GM13976 (cell line): ENCODE results near the gene SRP14.

Experiments
- DNase-seq: peaks from one replicate; pipeline ENCODE4 v3.0.0; 2012; ENCODE audit warnings: low spot score
- in situ Hi-C: fragments of 300-500 bp; cut with MboI; formaldehyde crosslinking; loops from one replicate; pipeline ENCODE4 v1.12.0; 2022; ENCODE audit warnings: low sequenced_read_pairs, mixed read lengths, inconsistent platforms; ENCODE audit not compliant: unreplicated experiment
- TF ChIP-seq, protein P1 (sequence below): IDR thresholded peaks from 2 replicates; pipeline ENCODE4 v1.5.1; 2012; ENCODE audit warnings: borderline replicate concordance, mild to moderate bottlenecking; ENCODE audit not compliant: insufficient read depth; ENCODE audit errors: extremely low read depth, missing control alignments, control extremely low read depth

SRP14 gene

DNA sequence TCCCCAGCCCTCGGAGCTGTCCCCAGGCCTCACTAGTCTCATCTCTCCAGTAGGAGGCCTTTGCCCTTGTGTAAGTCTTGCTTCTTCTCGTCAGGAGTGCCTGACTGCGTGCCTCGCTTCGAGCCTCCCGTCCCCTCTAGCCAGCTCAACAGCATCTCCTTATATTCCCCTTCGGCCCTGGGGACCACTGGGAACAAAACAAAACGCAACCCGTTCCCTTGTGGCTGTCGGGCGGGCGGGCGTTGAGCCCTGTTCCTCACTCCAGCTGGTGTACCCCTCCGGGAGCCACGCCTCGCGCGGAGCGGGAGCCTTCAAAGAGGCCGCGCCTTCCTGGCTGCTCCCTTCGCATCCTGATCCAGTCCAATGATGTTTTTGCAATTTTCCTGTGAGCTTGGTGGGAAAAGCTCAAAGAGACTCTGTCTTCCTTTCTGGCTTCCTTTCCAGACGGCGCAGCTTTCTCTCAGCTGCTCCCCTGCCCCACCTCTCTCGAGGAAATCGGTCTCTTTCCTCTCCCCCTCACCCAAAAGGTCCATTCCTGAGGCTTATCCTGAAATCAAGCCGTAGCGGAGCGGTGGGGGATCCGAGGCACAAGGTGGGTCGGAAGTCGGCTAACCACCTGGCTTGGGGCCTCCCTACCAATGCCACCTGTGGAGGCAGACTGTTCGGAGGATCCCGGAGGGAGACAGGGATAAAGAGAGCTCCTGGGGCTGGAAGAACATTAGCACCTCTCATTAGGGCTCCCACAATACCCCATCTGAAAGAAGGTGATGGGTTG lies 33.4 kb upstream of the SRP14 start:
- TF ChIP-seq, protein P1, sequence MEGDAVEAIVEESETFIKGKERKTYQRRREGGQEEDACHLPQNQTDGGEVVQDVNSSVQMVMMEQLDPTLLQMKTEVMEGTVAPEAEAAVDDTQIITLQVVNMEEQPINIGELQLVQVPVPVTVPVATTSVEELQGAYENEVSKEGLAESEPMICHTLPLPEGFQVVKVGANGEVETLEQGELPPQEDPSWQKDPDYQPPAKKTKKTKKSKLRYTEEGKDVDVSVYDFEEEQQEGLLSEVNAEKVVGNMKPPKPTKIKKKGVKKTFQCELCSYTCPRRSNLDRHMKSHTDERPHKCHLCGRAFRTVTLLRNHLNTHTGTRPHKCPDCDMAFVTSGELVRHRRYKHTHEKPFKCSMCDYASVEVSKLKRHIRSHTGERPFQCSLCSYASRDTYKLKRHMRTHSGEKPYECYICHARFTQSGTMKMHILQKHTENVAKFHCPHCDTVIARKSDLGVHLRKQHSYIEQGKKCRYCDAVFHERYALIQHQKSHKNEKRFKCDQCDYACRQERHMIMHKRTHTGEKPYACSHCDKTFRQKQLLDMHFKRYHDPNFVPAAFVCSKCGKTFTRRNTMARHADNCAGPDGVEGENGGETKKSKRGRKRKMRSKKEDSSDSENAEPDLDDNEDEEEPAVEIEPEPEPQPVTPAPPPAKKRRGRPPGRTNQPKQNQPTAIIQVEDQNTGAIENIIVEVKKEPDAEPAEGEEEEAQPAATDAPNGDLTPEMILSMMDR = no peak
- in situ Hi-C loops = no loop called here
- DNase-seq = no peak

DNA sequence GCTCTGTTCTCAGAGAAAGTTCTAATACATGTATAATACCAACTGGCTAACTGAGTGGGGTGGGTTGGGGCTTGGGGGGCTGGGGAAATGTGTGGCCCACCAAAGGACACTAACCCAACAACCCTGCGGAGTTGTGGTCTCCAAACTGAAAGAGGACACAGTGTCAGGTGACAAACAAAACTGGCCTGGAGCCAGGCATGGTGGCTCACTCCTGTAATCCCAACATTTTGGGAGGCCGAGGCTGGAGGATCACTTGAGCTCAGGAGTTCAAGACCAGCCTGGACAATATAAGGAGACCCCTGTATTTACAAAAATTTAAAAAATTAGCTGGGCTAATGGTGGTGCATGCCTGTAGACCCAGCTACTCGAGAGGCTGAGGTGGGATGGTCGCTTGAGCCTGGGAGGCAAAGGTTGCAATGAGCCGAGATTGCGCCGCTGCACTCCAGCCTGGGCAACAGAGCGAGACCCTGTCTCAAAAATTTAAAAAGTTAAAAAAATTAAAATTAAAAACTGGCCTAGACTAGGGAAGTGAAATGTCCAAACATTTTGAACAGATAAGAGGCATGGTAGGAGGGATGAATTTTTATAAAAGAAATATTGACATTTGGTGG lies 31.7 kb upstream of the SRP14 start:
- TF ChIP-seq, protein P1 = no peak
- in situ Hi-C loops = no loop called here
- DNase-seq = no peak

DNA sequence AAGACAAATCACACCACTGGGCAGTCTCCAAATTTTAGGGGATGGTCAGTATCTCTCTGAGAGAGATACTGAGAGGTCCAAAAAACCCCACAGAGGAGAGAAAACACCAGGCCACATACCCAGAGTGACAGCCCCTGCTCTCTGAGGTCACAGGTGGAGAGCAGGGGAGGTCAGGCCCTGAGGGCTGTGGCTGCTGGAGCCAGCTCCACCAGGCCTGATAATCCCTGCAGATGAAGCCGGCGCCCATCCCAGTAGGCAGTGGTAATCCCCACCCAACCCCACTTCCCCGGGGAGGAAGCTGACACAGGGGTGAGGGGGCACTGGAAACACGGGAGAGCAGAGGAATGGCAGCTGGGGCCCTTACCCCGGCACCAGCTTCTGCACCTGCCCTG lies 31.2 kb upstream of the SRP14 start:
- DNase-seq = no peak

DNA sequence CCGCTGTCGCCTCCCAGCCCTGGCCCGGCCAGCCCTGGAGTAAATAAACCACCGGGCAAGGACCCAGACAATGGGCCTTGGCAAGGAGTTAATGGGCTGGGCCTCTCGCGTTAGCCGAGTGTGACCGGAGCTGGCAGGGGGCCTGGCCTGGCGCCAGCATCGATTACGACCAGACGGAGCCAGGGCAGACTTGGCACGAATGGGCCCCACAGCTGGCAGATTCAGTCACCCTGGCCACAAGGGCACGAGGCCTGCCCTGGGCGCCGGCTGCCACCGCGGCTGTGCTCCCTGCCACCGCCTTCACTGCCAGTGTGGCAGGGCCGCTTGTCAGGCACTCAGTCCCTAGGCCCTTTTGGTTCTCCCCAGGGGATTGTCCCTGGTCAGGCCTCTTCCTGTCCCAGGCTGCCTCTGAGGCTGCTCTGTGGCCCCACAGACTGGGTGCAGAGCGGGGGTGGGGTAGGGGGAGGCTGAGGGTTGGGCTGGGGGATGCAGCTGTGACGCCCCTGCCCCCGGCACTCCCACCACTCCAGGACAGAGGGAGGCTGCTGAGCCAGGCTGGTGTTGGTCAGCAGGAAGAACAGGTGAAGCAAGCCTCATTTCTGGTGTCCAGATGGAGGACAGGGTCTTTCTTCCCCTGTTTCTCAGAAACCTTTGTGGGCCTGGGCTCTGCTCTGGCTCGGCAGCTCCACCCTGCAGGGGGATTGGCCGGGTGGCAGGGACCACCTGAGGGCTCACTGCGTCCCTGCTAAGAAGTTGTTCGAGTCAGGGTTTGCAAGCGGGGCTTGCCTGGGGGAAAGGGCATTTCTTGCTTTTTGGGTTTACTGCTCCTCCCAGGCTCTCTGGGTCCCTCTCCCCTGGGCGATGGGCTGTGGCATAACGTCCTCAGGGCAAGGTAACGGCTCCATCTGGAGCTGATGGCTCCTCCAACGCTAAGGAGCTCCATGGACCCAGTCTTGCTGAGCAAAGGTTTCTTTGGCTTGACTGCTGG lies 30.5 kb upstream of the SRP14 start:
- in situ Hi-C loops = no loop called here
- TF ChIP-seq, protein P1 = no peak
- peak; percentile 87 for DNase-seq

More for the DNA sequence above, 31.2 kb upstream of the SRP14 start:
- TF ChIP-seq, protein P1 = no peak
- in situ Hi-C loops = no loop called here

DNA sequence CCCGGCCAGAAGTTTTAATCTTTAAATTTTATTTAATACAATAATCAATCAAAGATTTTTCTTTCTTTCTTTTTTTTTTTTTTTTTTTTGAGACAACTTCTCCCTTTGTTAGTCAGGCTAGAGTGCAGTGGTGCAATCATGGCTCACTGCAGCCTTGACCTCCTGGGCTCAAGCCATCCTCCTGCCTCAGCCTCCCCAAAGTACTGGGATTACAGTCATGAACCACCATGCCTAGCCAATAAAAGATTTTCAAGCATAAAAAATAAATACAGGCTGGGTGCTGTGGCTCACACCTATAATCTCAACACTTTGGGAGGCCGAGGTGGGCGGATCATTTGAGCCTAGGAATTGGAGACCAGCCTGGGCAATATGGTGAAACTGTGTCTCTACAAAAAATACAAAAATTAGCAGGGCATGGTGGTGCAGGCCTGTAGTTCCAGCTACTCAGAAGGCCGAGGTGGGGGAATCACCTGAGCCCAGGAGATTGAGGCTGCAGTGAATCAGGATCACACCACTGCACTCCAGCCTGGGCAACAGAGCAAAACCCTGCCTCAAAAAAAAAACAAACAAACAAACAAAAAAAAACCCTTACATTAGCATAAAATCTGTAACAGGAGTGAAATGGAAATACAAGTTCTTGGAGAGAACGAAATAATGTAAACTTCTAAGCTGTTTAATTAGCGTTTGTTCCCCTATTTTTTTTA lies 29.1 kb upstream of the SRP14 start:
- in situ Hi-C loops = no loop called here
- TF ChIP-seq, protein P1 = no peak
- DNase-seq = no peak

DNA sequence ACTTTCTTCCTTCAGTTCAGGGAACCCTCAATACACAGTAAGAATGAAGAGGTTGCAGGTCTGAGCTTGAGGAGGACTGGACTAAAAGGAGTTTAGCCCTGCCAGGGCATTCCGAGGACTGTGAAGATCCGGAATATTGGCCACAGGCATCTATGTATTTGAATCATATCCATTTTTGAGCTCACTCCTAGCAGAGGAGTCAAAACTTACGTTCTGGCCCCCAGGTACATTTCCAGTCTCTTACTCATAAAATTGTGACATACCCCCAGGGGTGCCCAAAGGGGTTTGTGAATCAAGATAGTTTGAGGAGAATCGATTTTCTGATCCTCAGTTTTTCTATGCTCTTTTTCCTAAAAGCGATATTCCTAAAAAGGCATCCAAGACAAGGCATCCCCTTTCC lies 27.6 kb upstream of the SRP14 start:
- in situ Hi-C loops = no loop called here
- TF ChIP-seq, protein P1 = no peak
- DNase-seq = no peak
